Measurements from ENCODE around the gene CEP128. TPM values are rescaled to one million over a fixed set of nuclear protein-coding genes. Genes with fewer than 3 reads are reported as not detected.

Gene CEP128
- total RNA-seq, 1 experiment from 2014 or later = 16.7 TPM

GRCh38 chr14:80865565-80865964, 76.0 kb downstream of the CEP128 start:
- TF ChIP-seq CTCF (IDR thresholded peaks at IDR 0.05; ENCODE audit: insufficient read depth in 1 of 2, low read depth in 1 of 2, low read length in 1 of 2, severe bottlenecking in 1 of 2, unreplicated experiment in 1 of 2) = no peak
- Histone ChIP-seq H3K9me3 (peaks cover 5% of the 10 kb centered on the region; the same call in 1 of the 2 replicates), H3K4me3 (ENCODE audit: low read depth, low read length) (no peak overlapping the region), H3K4me1 (no peaks in the 10 kb centered on the region), H3K27me3 (replicated peaks; ENCODE audit: control insufficient read depth, insufficient read depth, low read length) (no peaks in the 10 kb centered on the region), H3K36me3 (ENCODE audit: control insufficient read depth, insufficient read depth, low read length) (no peaks in the 10 kb centered on the region)
- POLR2A ChIA-PET = no interaction called here
- Mint-ChIP-seq H3K36me3 (ENCODE audit: insufficient read depth, unreplicated experiment) (no peaks in the 10 kb centered on the region), H3K27ac (ENCODE audit: unreplicated experiment) (no peak overlapping the region), H3K27me3 (ENCODE audit: insufficient read depth, unreplicated experiment) (no peaks in the 10 kb centered on the region), H3K4me1 (ENCODE audit: low read depth, unreplicated experiment) (no peaks in the 10 kb centered on the region), H3K9me3 (ENCODE audit: unreplicated experiment) (peaks cover 35% of the 10 kb centered on the region), H3K4me3 (ENCODE audit: unreplicated experiment) (no peak overlapping the region)
- intact Hi-C loops (cut with micrococcal nuclease; ENCODE audit: unreplicated experiment) = no loop called here
- CTCF ChIA-PET = no interaction called here
- DNase-seq = no peak
- BruUV-seq (replicated peaks) = no TSS peak

- no TSS peak for BruUV-seq (replicated peaks)
- ChIA-PET POLR2A (no interaction called here), CTCF (interaction anchor here (0.6 kb wide), 1 partner anchor 1929 kb away, joined by 4 read pairs; no protein-coding TSS in a partner anchor)
- Histone ChIP-seq H3K27me3 (replicated peaks; ENCODE audit: control insufficient read depth, insufficient read depth, low read length) (no peaks in the 10 kb centered on the region), H3K9me3 (no peaks in the 10 kb centered on the region), H3K4me1 (no peaks in the 10 kb centered on the region), H3K4me3 (ENCODE audit: low read depth, low read length) (no peak overlapping the region), H3K36me3 (ENCODE audit: control insufficient read depth, insufficient read depth, low read length) (no peaks in the 10 kb centered on the region)
- Mint-ChIP-seq H3K27ac (ENCODE audit: unreplicated experiment) (no peak overlapping the region), H3K36me3 (ENCODE audit: insufficient read depth, unreplicated experiment) (no peaks in the 10 kb centered on the region), H3K4me3 (ENCODE audit: unreplicated experiment) (no peak overlapping the region), H3K9me3 (ENCODE audit: unreplicated experiment) (peaks cover 10% of the 10 kb centered on the region), H3K4me1 (ENCODE audit: low read depth, unreplicated experiment) (no peaks in the 10 kb centered on the region), H3K27me3 (ENCODE audit: insufficient read depth, unreplicated experiment) (no peaks in the 10 kb centered on the region)
- intact Hi-C loops (cut with micrococcal nuclease; ENCODE audit: unreplicated experiment) = no loop called here
- no peak for DNase-seq
- TF ChIP-seq CTCF (IDR thresholded peaks at IDR 0.05; ENCODE audit: insufficient read depth in 1 of 2, low read depth in 1 of 2, low read length in 1 of 2, severe bottlenecking in 1 of 2, unreplicated experiment in 1 of 2) = no peak
Measured at GRCh38 chr14:80862983-80863382, 78.6 kb downstream of the CEP128 start.

- intact Hi-C loops (cut with micrococcal nuclease; ENCODE audit: unreplicated experiment) = no loop called here
- no peak overlapping the region for H3K27ac Mint-ChIP-seq (ENCODE audit: unreplicated experiment)
- H3K27me3 Mint-ChIP-seq (ENCODE audit: insufficient read depth, unreplicated experiment) = no peaks in the 10 kb centered on the region
- no peak overlapping the region for H3K4me3 Mint-ChIP-seq (ENCODE audit: unreplicated experiment)
- Histone ChIP-seq H3K4me1 (no peaks in the 10 kb centered on the region), H3K36me3 (ENCODE audit: control insufficient read depth, insufficient read depth, low read length) (no peaks in the 10 kb centered on the region), H3K9me3 (no peaks in the 10 kb centered on the region), H3K27me3 (replicated peaks; ENCODE audit: control insufficient read depth, insufficient read depth, low read length) (no peaks in the 10 kb centered on the region), H3K4me3 (ENCODE audit: low read depth, low read length) (no peak overlapping the region)
- no peaks in the 10 kb centered on the region for H3K4me1 Mint-ChIP-seq (ENCODE audit: low read depth, unreplicated experiment)
- BruUV-seq (replicated peaks) = no TSS peak
- TF ChIP-seq CTCF (IDR thresholded peaks at IDR 0.05; ENCODE audit: insufficient read depth in 1 of 2, low read depth in 1 of 2, low read length in 1 of 2, severe bottlenecking in 1 of 2, unreplicated experiment in 1 of 2) = no peak
- CTCF ChIA-PET = no interaction called here
- H3K9me3 Mint-ChIP-seq (ENCODE audit: unreplicated experiment) = peaks cover 6% of the 10 kb centered on the region
- H3K36me3 Mint-ChIP-seq (ENCODE audit: insufficient read depth, unreplicated experiment) = no peaks in the 10 kb centered on the region
- POLR2A ChIA-PET = no interaction called here
- DNase-seq = no peak
Measured at GRCh38 chr14:80862541-80862940, 79.0 kb downstream of the CEP128 start.

Measured in Caco-2 (cell line).